G401.6 (cell line): Measurements from ENCODE around the gene EDDM3A.
"Not testable (repeated sequence)": the region's sequence is repeated elsewhere in the genome, so short reads cannot be mapped to it uniquely, and the experiment has no call there.

Source experiments
- FAIRE-seq: peaks from 2 replicates; lab custom pipeline; 2012; peaks lifted over from hg19 to GRCh38; lab: Jason Lieb, UNC

Gene EDDM3A

DNA sequence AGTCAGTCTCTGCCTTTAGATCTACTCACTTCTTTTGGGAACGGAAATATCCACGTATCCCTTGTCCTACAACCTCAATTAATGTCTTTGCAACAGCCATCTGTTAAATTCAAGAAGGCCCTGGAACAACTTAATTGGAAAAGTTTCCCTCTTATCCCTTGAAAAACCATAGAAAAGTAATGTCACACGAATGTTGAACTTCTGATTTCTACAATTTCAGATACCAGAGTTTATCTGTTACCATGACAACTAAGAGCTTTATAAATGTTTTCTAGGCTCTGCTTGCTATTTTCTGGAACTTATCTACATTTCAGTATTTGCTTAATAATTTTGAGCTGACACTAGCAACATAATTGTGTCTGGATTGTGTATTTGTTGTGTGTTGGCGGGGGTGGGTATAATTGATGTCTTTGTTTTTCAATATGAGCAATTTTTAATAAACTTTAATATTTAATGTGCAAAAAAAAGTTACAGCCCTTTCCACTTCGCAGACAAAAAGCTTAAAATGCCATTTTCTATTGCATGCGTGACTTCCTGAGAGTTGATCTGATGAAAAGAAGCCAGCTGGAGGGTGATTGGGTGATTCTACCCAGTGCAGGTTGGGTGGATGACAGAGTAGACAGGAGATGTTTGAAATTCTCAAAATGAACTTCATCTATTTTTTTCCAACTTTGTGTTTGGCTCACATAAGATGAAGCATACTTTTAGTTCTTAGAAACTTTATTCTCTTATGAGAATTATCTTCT is 11.8 kb upstream of the EDDM3A start:
- no peak for FAIRE-seq

DNA sequence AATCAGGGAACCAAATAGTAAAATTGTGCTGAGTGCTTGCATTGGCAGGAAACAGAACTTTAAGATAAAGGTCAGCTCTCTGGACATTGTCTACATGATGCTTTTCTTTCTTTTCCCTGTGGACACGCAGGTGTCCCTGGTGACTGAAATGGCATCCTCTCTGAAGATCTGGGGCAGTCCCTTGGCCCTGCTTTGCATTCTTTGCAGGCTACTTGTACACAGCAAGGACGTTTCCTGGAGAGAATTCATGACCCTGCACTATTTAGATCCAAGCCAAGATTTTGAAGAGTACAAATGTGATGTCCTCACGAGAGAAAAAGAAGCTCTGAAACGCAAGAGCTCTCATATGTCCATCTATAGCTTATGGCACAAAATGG is 11.3 kb upstream of the EDDM3A start:
- FAIRE-seq: no peak

GRCh38 chr14:20738292-20738691 is 7.4 kb upstream of the EDDM3A start:
- FAIRE-seq: not testable (repeated sequence)

GRCh38 chr14:20742132-20742531 is 3.6 kb upstream of the EDDM3A start:
- FAIRE-seq: no peak

DNA sequence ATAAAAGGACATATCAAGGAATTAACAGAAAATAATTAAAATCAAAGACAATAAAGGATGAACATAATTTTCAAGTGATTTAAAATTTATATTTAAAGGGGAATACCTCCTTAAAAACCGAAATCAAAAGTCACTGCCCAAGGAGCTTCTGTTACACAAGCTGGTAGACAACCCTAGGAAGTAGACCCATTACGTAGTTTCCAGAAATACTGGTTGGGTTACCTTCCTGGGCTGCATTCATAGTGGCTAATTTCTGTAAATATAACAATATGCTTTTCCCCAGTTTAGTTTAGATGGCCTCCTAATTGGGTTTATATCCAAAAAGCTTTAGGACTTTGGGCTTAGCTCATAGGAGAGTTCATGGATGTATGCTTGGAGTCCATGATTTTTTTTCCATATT is 2.1 kb upstream of the EDDM3A start:
- no peak for FAIRE-seq

DNA sequence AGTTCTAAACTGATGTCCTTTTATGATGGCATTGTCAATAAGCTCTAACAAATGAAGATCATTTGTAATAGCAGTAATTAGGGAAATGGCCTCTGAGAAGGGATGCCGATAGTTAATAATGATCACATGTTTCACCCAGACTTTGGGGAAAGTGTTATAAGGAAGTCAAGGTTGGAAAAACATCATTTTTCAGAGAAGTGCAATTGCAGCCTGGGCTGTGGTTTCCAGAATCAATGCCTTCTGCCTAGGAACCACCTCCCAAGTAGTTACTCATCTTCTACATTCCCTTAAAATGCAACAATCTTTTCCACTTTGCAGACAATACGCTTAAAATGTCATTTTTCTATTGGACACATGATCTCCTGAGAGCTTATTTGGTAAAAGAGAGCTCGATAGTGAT is 879 bp downstream of the EDDM3A start:
- FAIRE-seq: no peak

DNA sequence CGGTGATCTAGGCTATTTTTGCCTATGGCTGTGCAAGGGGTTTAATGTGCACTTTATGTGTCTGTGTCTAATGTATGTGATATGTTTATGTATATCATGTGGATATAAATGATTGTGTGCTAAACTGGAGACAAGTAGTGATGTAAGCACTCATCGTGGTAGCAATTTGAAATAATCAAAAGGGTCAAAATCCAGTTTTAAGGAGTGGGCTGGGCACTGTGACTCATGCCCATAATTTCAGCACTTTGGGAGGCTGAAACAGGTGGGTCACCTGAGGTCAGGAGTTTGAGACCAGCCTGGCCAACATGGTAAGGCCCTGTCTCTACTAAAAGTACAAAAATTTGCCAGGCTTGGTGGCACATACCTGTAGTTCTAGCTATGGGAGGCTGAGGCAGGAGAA is 2.8 kb downstream of the EDDM3A start:
- FAIRE-seq: no peak

DNA sequence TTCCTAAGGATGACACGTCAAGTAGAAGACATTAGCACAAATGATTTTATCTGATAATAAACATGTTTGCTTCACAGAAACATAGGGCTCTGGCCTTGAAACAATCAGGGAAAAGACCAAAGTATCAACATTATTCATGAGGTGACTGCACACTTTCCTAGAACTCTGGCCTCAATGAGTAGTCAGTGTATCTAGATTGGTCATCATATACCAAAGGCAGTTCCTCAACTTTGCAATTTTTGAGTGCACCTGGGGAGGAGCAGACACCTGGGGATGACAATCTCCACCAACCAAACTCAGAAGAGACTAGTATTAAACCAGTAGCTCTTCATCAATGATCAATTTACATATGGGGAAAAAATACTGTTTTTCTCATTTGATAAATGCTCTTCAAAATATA is 4.5 kb downstream of the EDDM3A start:
- no peak for FAIRE-seq

- no peak for FAIRE-seq
These were observed 6.4 kb downstream of the EDDM3A start for GRCh38 chr14:20751963-20752562.

GRCh38 chr14:20754308-20754707 is 8.6 kb downstream of the EDDM3A start:
- FAIRE-seq: no peak

GRCh38 chr14:20755037-20755436 is 9.3 kb downstream of the EDDM3A start:
- no peak for FAIRE-seq

DNA sequence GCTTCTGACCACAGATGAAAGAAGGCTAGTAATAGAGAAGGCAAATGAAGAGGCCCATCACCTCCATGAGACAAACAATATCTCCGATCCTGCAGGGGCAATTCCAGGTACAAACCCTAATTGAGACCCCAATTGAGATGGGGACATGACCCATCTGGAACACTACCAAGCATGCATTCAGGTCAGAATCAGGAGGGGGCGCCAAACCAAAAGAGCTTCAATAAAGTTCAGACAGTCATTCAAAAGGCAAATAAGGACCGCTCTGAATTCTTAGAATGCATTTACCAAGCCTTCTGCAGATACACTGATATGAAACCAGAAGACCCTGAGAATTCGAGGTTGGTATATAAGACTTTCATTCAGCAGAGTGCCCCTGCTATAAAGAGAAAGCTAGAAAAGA is 12.3 kb downstream of the EDDM3A start:
- FAIRE-seq: no peak

GRCh38 chr14:20759465-20759864 is 13.8 kb downstream of the EDDM3A start:
- not testable (repeated sequence) for FAIRE-seq

- no peak for FAIRE-seq
These were observed 15.3 kb downstream of the EDDM3A start for GRCh38 chr14:20760950-20761349.

DNA sequence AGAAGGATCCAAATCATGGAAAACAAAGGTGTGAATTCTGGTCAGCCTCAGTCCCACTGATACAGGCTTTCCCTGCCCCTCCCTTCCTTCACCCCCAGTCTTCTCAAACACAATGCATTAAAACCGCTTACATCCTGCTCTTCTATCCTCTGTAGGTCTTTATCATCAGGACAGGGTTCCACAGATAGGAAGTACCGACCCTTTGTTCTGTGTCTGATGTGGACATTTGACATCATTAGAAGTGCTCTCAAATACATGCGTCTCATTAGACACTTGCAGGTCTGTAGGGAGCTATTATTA is 22.9 kb downstream of the EDDM3A start:
- no peak for FAIRE-seq

- FAIRE-seq: no peak
These were observed 23.7 kb downstream of the EDDM3A start for GRCh38 chr14:20769421-20769820.

GRCh38 chr14:20772650-20773049 is 27.0 kb downstream of the EDDM3A start:
- no peak for FAIRE-seq

- no peak for FAIRE-seq
These were observed 28.7 kb downstream of the EDDM3A start for GRCh38 chr14:20774258-20774824.

- no peak for FAIRE-seq
These were observed 29.4 kb downstream of the EDDM3A start for GRCh38 chr14:20775043-20775442.

DNA sequence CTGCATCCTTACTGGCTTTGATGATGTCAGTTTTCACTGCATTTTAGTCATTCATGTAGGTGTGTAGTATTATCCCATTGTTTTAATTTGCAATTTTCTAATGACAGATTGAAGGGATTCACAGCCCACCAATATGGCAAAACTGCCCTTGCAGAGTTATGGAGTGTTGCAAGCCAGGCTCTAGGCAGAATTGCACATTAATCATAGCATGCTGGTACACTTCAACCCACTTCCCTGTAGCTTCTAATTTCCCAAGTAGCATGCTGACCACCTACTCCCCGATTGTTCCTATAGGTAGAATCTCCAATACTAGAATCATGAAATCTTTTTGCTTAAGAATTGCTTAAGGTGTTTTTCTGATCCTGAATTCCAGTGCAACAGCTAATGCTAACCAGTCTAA is 30.2 kb downstream of the EDDM3A start:
- FAIRE-seq: no peak

GRCh38 chr14:20781803-20782202 is 36.1 kb downstream of the EDDM3A start:
- no peak for FAIRE-seq

DNA sequence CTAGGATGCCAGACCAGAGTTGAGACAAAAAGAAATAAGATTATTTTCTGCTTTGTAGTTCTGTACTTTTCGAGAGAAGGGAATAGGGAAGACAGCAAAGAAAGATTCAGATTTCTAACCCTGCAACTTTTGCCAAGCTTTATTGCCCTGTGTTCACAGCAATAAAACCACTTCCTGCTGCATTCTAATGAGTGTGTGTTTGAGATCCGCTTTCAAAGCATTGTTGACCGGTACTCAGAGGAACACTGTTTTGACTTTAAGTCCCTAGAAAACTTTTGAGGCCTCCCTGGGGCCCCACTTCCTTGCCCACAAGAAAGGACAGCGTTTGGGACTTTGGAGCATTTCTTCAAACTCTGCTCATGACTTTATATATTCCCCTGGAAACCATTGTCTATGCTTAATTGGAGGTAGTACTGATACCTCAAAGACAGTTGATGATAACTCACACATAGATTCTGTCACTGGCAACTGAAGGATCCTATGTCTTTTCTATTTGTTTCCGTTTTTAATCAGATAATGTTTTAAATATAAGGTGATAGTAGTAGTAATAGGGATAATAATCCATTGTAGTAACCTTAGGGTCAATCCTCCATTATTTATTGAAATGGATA is 36.7 kb downstream of the EDDM3A start:
- FAIRE-seq: no peak

DNA sequence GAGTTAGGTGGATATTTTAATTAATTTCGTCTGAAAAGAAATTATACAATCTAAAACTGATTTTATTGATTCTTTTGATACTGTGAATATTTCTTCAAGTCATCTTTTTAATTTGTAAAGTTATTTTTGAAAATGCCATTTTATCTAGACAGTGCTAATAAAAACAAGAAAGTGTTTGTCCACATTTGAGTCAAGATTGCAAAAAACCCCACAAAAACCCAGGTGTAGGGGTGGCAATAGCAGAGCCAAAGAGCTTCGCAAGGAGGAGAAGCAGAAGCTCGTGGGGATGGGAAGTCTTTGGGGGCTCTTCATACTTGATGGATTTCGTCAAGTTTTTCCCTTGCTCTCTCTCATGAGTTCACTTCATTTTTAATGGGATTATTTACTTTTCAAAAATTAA is 41.3 kb downstream of the EDDM3A start:
- no peak for FAIRE-seq
